ENCODE results near the gene DCTD.

Gene DCTD

GRCh38 chr4:182871616-182872015 is 45.6 kb downstream of the DCTD start:
- no peak overlapping the region for H3K4me3 ChIP-seq (replicated peaks in 1 of 2; ENCODE audit: low read depth in 2 of 2, low read length in 2 of 2)
- no peak for TF ChIP-seq CTCF (IDR thresholded peaks at IDR 0.05; ENCODE audit: low read depth, low read length)
- no peak for DNase-seq (ENCODE audit: low read depth in 2 of 2)

- TF ChIP-seq CTCF (IDR thresholded peaks at IDR 0.05; ENCODE audit: low read depth, low read length), result no peak
- H3K4me3 ChIP-seq (replicated peaks in 1 of 2; ENCODE audit: low read depth in 2 of 2, low read length in 2 of 2), result no peak overlapping the region
- no peak for DNase-seq (ENCODE audit: low read depth in 2 of 2)
Observed at GRCh38 chr4:182869697-182870096, 47.5 kb downstream of the DCTD start.

- no peak for DNase-seq (ENCODE audit: low read depth in 2 of 2)
- no peak for TF ChIP-seq CTCF (IDR thresholded peaks at IDR 0.05; ENCODE audit: low read depth, low read length)
- no peak overlapping the region for H3K4me3 ChIP-seq (replicated peaks in 1 of 2; ENCODE audit: low read depth in 2 of 2, low read length in 2 of 2)
Observed at GRCh38 chr4:182866746-182867145, 50.4 kb downstream of the DCTD start.

- TF ChIP-seq CTCF (IDR thresholded peaks at IDR 0.05; ENCODE audit: low read depth, low read length), result no peak
- no peak for DNase-seq (ENCODE audit: low read depth in 2 of 2)
- H3K4me3 ChIP-seq (replicated peaks in 1 of 2; ENCODE audit: low read depth in 2 of 2, low read length in 2 of 2), result no peak overlapping the region
Observed at GRCh38 chr4:182863501-182863900, 53.7 kb downstream of the DCTD start.

- no peak overlapping the region for H3K4me3 ChIP-seq (replicated peaks in 1 of 2; ENCODE audit: low read depth in 2 of 2, low read length in 2 of 2)
Observed at GRCh38 chr4:182862921-182863320, 54.3 kb downstream of the DCTD start.

GRCh38 chr4:182862141-182862875 is 54.9 kb downstream of the DCTD start:
- no peak for DNase-seq (ENCODE audit: low read depth in 2 of 2)
- no peak overlapping the region for H3K4me3 ChIP-seq (replicated peaks in 1 of 2; ENCODE audit: low read depth in 2 of 2, low read length in 2 of 2)
- no peak for TF ChIP-seq CTCF (IDR thresholded peaks at IDR 0.05; ENCODE audit: low read depth, low read length)

More at GRCh38 chr4:182862921-182863320, 54.3 kb downstream of the DCTD start:
- TF ChIP-seq CTCF (IDR thresholded peaks at IDR 0.05; ENCODE audit: low read depth, low read length), result no peak
- no peak for DNase-seq (ENCODE audit: low read depth in 2 of 2)

- no peak for DNase-seq (ENCODE audit: low read depth in 2 of 2)
- TF ChIP-seq CTCF (IDR thresholded peaks at IDR 0.05; ENCODE audit: low read depth, low read length), result no peak
- H3K4me3 ChIP-seq (replicated peaks in 1 of 2; ENCODE audit: low read depth in 2 of 2, low read length in 2 of 2), result no peak overlapping the region
Observed at GRCh38 chr4:182861346-182861745, 55.8 kb downstream of the DCTD start.

Measured in cardiac fibroblast (primary cell).